GM18868 (cell line): ENCODE results near the gene AREG.

Experiments
- ATAC-seq: cut with Tn5 transposase; IDR thresholded peaks from one replicate; pipeline ENCODE4 v1.9.1; 2021; ENCODE audit warnings: mild to moderate bottlenecking, moderate library complexity; ENCODE audit not compliant: unreplicated experiment

AREG gene

DNA sequence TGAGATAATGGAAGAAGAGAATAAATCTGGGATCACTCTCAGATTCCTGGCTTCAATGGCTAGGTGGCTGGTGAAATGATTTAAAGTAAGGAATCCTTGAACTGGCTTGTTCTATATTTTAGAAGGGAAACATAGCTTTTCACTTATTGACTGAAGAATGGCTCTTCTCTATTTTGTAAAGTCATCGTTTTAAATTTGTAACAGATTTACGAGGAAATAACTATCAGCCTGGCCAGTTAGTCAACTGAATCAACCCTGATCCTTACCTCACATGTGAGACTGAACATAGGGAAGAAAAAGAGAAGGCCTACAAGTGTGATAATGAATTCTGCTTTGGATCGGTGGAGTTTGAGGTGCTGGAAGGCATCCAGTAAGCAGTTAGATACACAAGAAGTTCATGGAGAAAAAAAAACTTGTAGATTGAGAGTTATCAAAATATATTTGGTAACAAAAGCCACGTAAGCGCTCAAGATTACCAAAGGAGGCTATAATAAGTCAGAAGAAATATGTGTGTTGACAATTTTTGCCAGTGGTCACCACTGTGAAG lies 12.0 kb downstream of the AREG start:
- ATAC-seq: no peak

GRCh38 chr4:74460833-74461232 lies 15.9 kb downstream of the AREG start:
- ATAC-seq: no peak

GRCh38 chr4:74463123-74463522 lies 18.2 kb downstream of the AREG start:
- ATAC-seq: no peak

DNA sequence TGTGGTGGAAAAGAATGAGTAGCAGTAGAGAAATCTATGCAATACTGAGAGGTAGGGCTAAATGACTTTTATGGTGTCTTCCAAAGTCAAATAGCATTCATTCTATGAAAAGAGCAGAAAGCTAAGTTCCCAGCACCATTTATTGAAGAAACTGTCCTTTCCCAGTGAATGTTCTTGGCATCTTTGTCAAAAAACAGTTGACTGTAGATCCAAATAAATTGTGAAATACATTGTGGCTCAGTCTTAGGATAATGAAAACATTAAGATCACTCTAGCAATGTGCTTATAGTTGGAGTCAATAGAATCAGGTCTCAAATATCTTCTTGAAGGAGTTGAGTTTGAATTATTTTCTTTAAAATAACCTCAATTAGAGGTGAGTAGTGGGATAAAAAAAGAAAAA lies 19.4 kb downstream of the AREG start:
- ATAC-seq: no peak

GRCh38 chr4:74466242-74466641 lies 21.3 kb downstream of the AREG start:
- no peak for ATAC-seq

GRCh38 chr4:74471264-74471663 lies 26.3 kb downstream of the AREG start:
- ATAC-seq: no peak

- ATAC-seq: no peak
Measured at GRCh38 chr4:74473155-74473811, 28.3 kb downstream of the AREG start.

DNA sequence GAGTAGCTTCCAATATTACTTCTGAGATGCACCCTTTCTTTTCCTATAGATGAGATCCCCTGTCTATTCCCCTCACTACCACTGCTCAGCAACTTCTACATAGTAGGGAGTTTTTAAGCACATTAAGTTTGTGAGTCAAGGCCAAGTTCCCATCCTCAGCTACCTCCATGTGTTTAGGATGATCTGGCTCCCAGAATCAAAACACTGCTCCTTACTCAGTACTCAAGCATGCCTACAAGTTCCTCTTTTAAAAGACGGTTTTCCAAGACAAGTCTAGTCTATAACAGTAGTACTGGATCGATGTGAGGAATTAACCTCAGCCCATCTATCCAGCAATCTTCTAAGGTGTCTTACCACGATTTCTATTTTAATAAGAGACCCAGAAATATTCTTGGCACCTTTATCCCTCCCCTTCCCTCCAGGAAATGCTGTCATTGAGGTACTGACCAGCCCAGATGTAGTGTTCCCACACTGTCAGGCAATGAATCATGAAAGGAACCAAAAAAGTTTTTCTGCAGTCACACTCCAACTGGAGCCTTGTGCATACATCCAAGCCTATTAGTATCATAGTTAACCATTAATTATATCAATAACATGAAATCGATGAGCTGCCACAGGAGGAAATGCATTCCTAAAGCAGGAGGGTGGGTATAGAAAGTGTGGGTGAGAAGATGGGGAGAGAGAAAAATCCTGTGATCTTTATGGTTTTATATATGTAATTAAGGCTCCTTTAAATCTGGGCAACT lies 29.6 kb downstream of the AREG start:
- ATAC-seq: no peak

DNA sequence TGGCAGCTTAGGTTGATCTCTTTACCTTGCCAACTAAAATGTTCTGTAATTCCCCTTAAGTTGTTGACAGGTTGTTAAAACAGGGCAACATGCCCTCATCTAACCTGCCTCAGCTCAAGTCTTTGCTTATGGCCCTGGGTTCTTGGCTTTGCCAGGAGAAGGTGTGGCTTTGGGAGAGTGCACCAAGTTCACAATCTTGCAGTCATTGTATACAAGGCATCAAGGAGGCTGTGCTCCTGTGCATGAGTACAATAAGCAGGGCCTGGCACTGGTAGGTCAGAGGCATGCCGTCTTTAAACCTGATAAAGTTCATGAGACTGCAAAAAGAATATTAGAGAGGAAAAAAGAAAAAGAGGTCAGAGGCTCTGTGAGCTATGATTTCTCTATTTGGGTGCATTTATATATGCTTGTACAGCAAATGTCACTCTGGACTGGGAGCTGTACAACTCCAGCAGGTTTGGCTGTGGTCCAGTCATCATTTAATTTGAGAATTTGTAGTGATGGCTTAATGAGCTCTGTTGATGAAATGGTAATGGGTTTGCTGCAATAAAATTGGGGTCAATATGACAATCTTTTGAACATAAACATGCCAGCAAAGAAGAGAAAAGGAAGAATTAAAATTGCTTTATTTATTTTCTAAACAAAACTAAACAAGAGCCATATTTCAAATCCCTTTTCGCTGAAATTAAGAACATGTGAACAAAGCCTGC lies 30.3 kb downstream of the AREG start:
- ATAC-seq: no peak

- ATAC-seq: no peak
Measured at GRCh38 chr4:74475946-74476345, 31.0 kb downstream of the AREG start.

DNA sequence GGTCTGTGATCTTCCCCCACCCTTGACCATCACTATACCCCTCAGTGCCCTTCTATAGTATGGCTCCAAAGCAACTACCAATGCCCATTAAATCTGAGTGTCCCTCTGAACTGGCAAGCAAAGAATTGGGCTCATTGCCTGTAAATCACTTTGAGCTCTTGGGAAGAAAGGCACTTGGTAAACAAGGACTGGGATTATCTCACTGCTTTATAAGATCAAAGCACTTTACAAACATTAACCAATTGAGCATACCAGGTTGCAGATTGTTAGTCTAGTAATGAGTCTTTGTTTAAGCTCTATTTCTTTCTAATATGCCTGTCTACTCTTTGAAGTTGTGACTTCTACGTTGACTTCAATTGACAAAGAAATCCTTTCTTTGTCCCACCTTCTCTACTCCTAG lies 34.1 kb downstream of the AREG start:
- ATAC-seq: no peak

DNA sequence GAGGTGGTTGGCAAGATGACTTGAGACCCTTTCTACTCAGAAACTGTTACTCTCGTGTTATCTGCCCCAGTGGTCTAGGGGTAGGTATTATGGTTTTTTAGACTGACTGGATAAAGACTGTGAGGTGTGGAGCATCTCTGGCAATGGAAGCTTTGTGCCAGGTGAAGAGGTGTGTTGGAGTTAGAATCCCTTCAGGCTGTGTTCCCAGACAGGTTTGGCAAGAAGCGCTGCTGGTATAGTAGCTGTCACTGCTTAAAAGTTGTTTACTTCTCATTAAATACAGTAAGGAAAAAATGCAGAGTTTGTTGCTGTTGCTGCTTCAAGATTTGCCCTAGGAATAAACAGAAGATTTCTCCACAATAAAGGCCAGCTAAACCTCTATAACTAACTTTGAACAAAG lies 35.3 kb downstream of the AREG start:
- ATAC-seq: no peak

DNA sequence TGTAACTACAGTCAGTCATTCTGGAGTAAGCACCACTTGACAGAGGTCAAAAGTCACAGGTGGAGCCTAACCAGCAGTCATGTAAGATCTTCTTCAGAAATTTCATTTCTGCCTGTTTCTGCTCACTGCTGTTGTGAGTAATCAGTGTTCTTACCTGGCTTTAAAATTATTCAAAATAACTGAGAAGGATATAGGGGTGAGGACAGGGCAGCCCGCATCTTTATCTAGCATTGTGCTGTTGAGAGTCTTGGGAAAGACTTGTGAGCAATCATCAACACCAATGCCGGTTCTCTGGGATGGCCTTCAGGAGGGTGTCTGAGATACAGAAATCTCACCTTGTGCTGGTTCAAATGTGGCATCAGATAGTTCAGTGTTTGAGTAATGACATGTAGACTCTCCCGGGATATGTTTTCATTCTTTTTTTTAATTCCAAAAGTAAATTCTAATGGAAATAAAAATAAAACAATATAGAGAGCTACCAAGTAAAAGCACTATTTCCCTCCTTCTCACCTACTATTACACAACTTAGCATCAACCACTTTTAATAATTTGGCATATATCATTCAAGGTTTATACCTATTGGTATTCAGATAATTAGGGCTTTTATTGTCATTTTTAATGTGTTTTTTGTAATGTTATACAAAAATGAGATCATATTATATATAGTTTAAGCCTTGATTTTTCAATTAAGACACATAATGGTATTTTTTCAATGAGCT lies 37.1 kb downstream of the AREG start:
- no peak for ATAC-seq

DNA sequence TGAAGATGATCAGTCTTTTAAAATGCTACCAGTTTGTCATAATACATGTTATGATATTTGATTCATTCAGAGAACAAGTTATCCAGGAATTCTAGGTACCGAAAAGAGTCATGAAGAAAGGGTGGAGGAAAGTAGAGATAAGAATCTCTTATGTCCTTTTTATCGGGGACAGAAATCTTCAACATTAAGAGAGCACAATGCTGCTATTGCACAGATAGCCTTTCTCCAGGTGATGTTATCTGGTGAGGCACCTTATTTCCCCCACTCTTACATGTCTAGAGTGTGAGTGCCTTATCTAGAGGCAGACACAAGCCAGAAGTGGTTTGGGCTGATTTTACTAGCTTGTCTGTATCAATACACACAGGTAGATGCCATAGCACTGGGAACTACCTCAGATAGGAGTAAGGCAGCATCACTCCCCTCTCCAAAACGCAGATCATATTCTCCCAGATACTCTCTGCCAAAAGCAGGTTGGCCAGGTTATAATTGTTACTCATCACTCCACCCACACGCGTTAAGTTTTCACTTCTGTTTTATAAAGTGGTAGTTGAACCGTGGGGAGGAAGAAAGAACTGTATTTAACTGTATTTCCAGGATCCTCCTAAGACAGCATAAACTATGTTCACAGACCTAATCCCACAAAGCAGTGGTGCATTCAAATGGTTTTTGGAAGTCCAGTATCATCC lies 38.4 kb downstream of the AREG start:
- no peak for ATAC-seq

DNA sequence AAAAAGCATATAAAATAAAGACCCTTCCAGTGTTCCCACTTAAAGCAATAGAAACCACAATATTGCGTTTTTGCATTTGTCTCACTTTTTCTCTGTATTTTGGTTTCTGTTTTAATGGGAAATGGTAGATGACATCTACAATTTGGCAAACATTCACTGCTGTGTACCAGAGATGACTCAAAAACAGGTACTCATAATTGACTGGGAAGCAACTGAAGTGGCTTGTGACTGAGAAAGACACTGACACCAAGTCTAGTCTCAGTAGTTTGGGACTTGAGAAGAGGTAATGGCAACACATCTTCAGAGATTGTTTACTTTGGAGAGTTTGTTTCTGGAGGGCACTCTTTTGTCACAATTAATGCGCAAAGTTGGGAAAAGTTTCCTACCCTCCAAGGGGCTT lies 42.0 kb downstream of the AREG start:
- ATAC-seq: no peak

DNA sequence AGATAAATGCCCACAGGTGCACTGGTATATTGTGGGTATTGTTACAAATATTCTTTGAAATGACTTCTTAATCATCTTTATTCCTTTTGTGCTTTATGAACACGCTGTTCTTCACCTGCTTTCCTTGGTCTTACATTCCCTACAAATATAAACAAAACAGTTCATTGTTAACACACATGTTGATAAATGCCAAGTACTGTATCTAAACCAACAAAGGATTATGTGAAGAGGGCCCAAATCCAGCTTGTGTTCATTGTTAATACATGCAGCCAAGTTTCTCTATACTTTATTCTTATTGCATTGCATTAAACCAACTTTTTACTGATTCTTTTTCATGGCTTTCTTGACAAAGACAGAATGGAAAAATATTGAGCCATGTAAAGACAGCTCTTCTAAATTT lies 42.8 kb downstream of the AREG start:
- no peak for ATAC-seq

DNA sequence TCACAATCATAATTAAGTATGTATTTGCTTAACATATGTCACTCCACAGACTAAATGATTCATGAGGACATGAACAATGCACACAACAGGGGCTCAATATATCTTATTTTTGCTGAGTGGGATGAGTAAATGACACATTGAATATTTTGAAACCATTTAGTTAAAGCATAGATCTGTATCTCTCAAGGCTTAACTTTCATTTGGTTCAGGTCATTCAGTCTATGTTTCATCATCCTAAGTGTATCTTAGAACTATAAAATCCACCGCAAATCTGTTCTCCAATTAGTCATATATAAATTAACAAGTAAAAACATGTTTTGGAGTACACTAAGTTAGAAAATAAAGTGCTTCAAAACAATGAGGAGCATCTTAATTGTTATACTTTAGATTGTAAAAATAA lies 45.8 kb downstream of the AREG start:
- ATAC-seq: no peak

GRCh38 chr4:74499986-74500781 lies 55.2 kb downstream of the AREG start:
- no peak for ATAC-seq

- no peak for ATAC-seq
Measured at GRCh38 chr4:74501579-74501978, 56.6 kb downstream of the AREG start.

DNA sequence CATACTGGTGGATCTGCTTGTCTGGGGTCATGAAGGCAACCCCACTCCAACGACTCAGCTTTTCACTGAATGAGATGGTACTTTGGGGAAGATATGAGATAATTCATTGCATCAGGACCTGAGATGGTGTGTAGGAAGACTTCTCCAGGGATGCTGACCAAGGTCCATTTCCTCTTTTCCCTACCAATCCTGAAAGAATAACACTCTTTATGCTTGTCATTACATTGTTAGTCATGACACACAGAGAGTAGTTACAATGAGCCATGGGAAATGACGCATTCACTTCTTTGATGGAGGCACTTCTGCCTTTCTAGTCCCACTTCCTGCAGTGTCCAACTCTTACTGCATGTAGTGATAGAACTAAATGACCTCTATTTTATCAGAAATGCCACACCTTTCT lies 58.6 kb downstream of the AREG start:
- no peak for ATAC-seq
